ENCODE data around the gene LIN52.

DNA sequence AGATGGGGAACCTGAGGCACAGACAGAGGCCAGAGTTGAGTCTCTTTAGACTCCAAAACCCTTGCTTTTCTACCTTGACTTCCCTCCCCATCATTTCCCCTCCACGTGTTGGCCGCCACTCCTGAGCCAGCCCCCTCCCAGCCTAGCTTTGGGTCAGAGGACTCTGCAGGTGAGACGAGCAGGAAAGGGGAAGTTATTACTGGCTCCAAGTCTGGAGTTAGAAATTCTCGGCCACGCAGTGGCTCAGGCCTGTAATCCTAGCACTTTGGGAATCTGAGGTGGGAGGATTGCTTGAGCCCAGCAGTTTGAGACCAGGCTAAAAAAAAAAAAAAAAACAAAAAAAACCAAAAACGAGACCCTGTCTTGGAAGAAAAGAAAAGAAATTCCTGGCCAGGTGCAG, 163.3 kb downstream of the LIN52 start:
- no peak for TF ChIP-seq EZH2 (IDR thresholded peaks at IDR 0.05; ENCODE audit: borderline replicate concordance, low read depth, low read length, severe bottlenecking)
- TF ChIP-seq, protein P1, sequence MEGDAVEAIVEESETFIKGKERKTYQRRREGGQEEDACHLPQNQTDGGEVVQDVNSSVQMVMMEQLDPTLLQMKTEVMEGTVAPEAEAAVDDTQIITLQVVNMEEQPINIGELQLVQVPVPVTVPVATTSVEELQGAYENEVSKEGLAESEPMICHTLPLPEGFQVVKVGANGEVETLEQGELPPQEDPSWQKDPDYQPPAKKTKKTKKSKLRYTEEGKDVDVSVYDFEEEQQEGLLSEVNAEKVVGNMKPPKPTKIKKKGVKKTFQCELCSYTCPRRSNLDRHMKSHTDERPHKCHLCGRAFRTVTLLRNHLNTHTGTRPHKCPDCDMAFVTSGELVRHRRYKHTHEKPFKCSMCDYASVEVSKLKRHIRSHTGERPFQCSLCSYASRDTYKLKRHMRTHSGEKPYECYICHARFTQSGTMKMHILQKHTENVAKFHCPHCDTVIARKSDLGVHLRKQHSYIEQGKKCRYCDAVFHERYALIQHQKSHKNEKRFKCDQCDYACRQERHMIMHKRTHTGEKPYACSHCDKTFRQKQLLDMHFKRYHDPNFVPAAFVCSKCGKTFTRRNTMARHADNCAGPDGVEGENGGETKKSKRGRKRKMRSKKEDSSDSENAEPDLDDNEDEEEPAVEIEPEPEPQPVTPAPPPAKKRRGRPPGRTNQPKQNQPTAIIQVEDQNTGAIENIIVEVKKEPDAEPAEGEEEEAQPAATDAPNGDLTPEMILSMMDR (IDR thresholded peaks at IDR 0.05; ENCODE audit: borderline replicate concordance, extremely low read depth, low read length, poor library complexity, severe bottlenecking) = no peak

Measured in DND-41 (cell line).